Tongue (tissue), 2 donors: ENCODE measurements around the gene TLL1. TPM values are rescaled to one million over a fixed set of nuclear protein-coding genes. Genes with fewer than 3 reads are reported as not detected.

ENCODE experiments used
- DNase-seq: peaks from one replicate; pipeline ENCODE4 v3.0.0-alpha.2; 2015
- total RNA-seq: library from RNA; depleted of rRNA; stranded (reverse); fragments of >200 nt; gene quantifications from one replicate; pipeline ENCODE4 v1.2.3, GENCODE V29; 2014

TLL1 gene
- total RNA-seq, 1 donor from 2014 or later = 11.9 TPM

DNA sequence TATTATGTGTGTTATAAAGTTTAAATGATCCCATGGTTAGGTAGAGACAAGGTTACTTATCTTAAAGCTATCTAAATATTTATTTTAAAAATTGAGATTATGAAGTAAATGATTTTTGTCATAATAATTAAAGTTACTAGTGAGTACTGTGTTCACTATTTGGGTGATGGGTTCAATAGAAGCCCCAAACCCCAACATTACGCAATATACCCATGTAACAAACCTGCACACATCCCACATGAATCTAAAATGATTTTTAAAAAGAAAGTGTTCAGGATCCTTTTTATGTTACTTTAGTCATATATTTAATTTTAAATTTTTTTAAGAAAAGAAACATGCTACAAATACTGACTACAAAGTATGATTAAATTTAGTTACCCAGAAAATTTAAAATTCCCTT is 193.9 kb downstream of the TLL1 start:
- DNase-seq = no peak

- no peak for DNase-seq
Measured at GRCh38 chr4:166067915-166068314, 194.9 kb downstream of the TLL1 start.

- no peak for DNase-seq
Measured at GRCh38 chr4:166073783-166074182, 200.7 kb downstream of the TLL1 start.

DNA sequence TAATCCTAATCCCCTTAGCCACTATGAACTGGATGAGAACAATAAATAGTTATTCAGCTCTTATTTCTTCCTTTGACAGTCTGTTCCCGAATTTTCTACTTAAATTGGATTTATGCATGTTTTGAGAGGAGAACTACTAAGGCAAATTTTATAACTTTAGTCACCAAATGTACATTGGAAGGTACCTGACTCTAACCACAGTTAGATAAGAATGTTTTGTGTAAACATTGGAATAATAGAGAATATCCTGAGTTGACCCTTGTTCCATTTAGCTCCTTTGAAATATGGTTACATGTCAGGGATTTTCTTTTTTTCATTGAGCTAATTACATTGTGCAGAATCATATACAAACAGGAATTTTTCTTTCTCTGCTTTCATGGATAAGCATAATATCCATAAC is 202.6 kb downstream of the TLL1 start:
- no peak for DNase-seq

DNA sequence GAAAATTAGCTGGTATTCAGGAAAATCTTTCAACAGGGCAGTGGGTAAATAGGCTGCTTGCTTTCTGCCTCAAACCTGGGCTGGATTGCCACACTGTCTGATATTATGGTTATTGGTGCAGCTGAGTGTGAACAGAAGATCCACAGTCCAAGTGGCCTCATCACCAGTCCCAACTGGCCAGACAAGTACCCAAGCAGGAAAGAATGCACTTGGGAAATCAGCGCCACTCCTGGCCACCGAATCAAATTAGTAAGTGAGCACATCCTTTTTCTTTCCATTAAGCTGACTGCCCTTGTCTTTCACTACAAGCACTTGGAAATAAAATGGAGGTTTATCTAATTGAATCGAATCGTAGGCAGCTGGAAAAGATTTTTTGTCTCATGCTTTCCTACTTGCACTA is 204.7 kb downstream of the TLL1 start:
- DNase-seq = no peak

GRCh38 chr4:166078383-166078782 is 205.3 kb downstream of the TLL1 start:
- DNase-seq = no peak

DNA sequence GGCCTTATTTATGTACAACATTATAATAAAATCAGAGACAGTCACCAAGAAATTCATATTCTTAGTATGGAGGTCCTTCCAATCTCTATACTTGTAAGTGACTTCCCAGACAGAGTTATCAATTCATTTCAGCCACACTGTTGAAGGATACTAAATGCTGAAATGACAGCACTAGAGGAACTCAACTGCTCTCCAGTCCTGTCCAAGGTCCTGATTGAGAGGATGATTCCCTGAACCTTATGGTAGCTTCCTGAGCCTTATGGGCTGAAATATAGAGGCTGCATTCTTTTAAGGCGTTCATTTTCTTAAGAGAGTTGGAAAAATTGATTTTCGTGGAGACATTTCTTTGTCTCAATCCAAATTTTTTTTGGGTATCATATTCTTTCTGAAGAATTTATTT is 205.9 kb downstream of the TLL1 start:
- peak; percentile 9 for DNase-seq

GRCh38 chr4:166087569-166087968 is 214.5 kb downstream of the TLL1 start:
- DNase-seq = no peak

DNA sequence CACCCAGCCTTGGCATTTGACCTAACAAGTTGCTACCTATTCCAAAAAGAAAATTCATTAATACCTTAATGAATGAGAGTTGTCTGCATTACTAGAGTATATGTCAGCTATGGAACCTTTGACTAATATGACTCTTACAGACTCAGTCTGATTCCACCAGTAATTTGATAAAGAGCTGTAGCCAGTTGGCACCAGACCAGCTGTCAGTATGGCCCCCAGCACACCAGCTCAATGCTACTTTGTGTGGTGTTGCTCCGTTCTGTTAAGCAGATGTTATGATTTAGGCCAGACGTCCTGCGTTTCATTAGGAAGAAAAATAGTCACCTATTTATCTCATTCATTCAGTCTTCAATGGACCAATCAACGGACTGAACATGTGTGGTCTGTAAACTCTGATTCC is 215.5 kb downstream of the TLL1 start:
- no peak for DNase-seq

GRCh38 chr4:166091146-166091545 is 218.1 kb downstream of the TLL1 start:
- DNase-seq = no peak

- peak; percentile 74 for DNase-seq
Measured at GRCh38 chr4:166091912-166092510, 219.0 kb downstream of the TLL1 start.

DNA sequence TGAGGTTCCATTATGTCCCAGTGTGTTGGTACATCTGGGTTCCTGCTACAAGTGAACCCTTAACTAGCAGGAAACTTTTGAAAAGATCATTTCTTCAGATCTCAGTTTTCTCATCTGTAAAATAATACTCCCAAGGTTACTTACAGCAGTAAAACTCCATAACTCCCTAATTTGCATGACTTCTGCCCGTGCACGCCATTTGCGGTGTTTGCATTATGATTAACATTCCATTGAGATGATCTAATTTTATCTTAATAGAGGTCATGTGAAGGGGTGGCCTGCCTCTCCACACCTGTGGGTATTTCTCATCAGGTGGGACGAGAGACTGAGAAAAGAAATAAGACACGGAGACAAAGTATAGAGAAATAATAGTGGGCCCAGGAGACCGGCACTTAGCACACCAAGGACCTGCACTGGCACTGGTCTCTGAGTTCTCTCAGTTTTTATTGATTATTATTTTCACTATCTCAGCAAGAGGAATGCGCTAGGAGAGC is 219.8 kb downstream of the TLL1 start:
- DNase-seq = no peak

DNA sequence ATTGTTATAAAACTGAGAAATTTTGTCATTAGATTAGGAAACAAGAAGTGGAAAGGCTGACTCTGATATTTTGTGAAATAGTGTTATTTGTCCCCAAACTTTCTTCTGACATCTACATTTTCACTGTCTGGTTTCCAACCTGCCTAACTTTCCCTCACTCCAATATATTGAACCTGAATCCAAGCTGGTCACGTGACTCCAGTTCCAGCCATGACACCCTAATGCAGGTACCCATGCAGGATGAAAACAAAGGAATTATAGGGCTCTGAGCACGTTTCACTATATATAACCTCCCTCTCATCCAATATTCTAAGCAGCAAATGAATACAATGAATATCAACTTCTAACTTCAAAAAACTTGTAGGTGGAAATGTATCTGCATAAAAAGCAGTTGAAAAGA is 231.6 kb downstream of the TLL1 start:
- no peak for DNase-seq

- DNase-seq = peak; percentile 51
Measured at GRCh38 chr4:166121897-166122296, 248.9 kb downstream of the TLL1 start.

DNA sequence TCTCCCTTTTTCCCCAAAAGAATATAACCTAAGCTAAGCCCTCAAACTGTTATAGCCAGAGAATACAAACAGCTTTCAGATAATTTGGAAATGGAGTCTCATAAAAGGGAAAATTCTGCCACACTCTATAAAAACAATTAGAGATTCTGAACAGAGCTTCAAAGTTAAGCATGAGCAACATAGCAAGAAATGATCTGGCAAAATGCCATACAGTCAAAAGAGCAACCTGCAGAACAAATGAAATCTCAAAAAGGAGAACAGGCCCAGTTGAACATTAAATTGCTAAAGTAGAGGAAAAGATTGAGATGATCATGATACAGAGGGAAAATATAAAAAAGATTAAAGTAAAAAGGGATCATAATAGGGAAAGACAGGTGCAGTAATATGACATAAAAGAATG is 250.5 kb downstream of the TLL1 start:
- no peak for DNase-seq

- peak; percentile 18 for DNase-seq
Measured at GRCh38 chr4:166128403-166128802, 255.4 kb downstream of the TLL1 start.

DNA sequence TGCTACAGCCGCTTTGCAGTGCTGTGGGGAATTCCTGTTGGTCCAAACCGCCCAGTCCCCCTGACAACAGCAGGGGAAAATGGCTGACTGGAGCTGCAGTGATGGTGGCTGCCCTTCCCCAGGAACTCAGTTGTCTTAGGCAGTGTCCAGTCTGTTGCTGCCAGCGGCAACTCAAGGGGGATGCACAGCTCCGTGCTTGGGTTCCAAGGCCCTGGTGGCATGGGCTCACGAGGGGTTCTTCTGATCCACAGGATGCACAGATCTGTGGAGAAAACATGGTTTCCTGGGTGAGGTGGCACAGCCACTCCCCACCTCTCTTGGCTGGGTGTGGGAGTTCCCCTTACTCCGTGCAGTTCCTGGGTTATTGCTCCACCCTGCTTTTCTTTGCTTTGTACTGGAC is 261.2 kb downstream of the TLL1 start:
- no peak for DNase-seq

GRCh38 chr4:166140951-166141350 is 267.9 kb downstream of the TLL1 start:
- no peak for DNase-seq

- DNase-seq = no peak
Measured at GRCh38 chr4:166143227-166143626, 270.2 kb downstream of the TLL1 start.

DNA sequence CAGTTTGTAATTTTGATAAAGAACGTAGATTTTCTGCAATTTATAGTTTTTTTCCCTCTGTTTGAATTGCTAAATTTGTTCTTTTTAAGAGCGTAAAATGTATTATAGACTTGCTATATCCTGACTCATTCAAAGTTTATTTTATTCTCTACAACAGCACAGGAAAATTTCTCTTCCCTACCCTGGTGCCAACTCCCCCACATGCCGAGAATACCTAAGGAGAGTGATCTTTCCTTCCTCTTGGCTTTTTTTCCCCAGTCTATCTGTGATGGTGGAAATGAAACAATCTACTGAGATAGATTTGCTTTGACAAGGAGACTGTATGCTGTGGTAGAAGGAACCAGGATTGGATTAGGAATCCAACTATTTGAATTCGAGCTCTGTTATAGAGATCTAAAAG is 271.6 kb downstream of the TLL1 start:
- DNase-seq = no peak

- no peak for DNase-seq
Measured at GRCh38 chr4:166146806-166147540, 273.9 kb downstream of the TLL1 start.
